D341Med (cell line): ENCODE results near the gene MYL11.
"Not testable (repeated sequence)": the region's sequence is repeated elsewhere in the genome, so short reads cannot be mapped to it uniquely, and the experiment has no call there.

Experiments
- DNase-seq: peaks from one replicate; pipeline ENCODE4 v3.0.0; 2012; ENCODE audit warnings: low spot score

The MYL11 gene

GRCh38 chr16:30374538-30374937 is at the start of gene MYL11:
Gene MYL11, plus strand, starts transcription at chr16:30374802. Its CDS starts 56 bp downstream, at chr16:30374858.
- no peak for DNase-seq

- DNase-seq = peak; percentile 66
Observed at GRCh38 chr16:30334473-30334989, 40.1 kb upstream of the MYL11 start.

- peak; percentile 78 for DNase-seq
Observed at GRCh38 chr16:30335028-30335597, 39.5 kb upstream of the MYL11 start.

- peak; percentile 25 for DNase-seq
Observed at GRCh38 chr16:30335598-30336474, 38.8 kb upstream of the MYL11 start.

GRCh38 chr16:30337964-30338357 is 36.6 kb upstream of the MYL11 start:
- not testable (repeated sequence) for DNase-seq

GRCh38 chr16:30338715-30339114 is 35.9 kb upstream of the MYL11 start:
- DNase-seq = not testable (repeated sequence)

GRCh38 chr16:30340621-30341020 is 34.0 kb upstream of the MYL11 start:
- no peak for DNase-seq

- peak; percentile 4 for DNase-seq
Observed at GRCh38 chr16:30341971-30342370, 32.6 kb upstream of the MYL11 start.

- DNase-seq = peak; percentile 12
Observed at GRCh38 chr16:30342751-30343490, 31.7 kb upstream of the MYL11 start.

GRCh38 chr16:30343491-30343820 is 31.1 kb upstream of the MYL11 start:
- DNase-seq = not testable (repeated sequence)

GRCh38 chr16:30346286-30346685 is 28.3 kb upstream of the MYL11 start:
- DNase-seq = no peak

- no peak for DNase-seq
Observed at GRCh38 chr16:30348113-30348512, 26.5 kb upstream of the MYL11 start.

- DNase-seq = no peak
Observed at GRCh38 chr16:30348929-30349328, 25.7 kb upstream of the MYL11 start.

GRCh38 chr16:30349675-30350074 is 24.9 kb upstream of the MYL11 start:
- DNase-seq = no peak

- DNase-seq = no peak
Observed at GRCh38 chr16:30350134-30350871, 24.3 kb upstream of the MYL11 start.

GRCh38 chr16:30351001-30351441 is 23.6 kb upstream of the MYL11 start:
- no peak for DNase-seq

- no peak for DNase-seq
Observed at GRCh38 chr16:30351586-30352419, 22.8 kb upstream of the MYL11 start.

GRCh38 chr16:30352488-30353401 is 21.9 kb upstream of the MYL11 start:
- no peak for DNase-seq

- DNase-seq = no peak
Observed at GRCh38 chr16:30353438-30354129, 21.0 kb upstream of the MYL11 start.
